ENCODE measurements around the gene NEAT1.
"Not testable (repeated sequence)": the region's sequence is repeated elsewhere in the genome, so short reads cannot be mapped to it uniquely, and the experiment has no call there.

Gene NEAT1

DNA sequence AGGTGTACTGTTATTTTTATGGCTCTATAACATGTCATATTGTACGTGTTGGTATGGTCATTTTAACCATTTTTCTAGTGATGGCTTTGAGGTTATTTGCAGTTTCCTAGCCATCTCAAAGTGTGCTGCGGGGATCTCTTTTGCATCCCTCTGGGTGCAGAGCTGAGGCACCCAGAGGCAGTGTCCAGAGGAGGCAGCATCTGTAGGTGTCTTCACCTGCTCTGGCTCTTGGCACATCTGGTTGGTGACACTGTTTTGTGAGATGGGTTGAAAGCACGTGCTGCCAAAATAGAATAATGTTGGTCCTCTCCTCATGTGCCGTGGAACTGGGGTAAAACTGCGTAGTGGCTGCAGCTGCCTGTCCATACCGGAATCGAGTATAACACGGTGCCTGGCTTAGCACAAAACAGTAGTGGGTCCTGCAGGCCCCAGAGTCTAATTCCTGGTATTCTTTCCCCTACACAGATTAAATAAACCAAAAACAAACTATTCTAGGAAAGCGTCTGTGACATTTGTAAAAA, 12.9 kb downstream of the NEAT1 start:
- no peak for DNase-seq

- DNase-seq: no peak
Measured at GRCh38 chr11:65435981-65436411, 13.4 kb downstream of the NEAT1 start.

GRCh38 chr11:65436412-65437032, 13.9 kb downstream of the NEAT1 start:
- DNase-seq: no peak

DNA sequence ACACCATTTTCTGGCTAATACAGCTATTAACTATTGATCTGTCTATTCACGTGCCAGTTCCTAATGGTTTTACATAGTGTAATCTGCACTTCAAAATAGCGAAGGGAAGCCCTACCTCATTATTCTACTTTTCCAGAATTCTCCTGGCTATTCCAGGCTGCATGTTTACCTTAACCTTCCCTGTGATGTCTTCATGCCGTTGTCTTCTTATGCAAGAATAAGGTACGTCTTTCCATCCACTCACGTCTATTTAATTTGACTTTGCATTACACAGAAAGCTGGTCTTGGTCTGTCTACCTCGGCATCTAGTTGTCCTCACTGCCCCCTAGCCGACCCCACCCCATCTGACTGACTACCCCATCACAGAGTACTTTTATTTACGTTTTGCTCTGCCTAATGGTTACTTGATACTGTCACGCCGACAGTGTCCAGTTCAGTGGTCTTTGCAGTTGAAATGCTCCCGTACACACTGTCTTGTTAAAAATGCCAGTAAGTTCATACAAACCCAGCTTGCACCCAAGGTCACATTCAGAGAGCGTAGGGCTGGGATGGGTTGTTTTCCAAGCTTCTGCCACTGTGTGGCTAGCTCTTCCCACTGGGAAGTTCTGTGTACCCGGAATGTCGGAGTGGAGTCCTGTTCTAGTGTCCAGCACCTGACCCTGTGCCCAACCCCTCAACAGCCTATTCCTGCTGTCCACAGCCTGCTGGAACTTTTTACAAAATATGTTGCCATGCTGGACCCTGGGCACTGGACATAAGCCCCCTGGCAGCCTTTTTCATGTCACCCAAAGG, 15.0 kb downstream of the NEAT1 start:
- no peak for DNase-seq

- DNase-seq: no peak
Measured at GRCh38 chr11:65438257-65439151, 15.9 kb downstream of the NEAT1 start.

- DNase-seq: no peak
Measured at GRCh38 chr11:65439331-65440181, 17.0 kb downstream of the NEAT1 start.

DNA sequence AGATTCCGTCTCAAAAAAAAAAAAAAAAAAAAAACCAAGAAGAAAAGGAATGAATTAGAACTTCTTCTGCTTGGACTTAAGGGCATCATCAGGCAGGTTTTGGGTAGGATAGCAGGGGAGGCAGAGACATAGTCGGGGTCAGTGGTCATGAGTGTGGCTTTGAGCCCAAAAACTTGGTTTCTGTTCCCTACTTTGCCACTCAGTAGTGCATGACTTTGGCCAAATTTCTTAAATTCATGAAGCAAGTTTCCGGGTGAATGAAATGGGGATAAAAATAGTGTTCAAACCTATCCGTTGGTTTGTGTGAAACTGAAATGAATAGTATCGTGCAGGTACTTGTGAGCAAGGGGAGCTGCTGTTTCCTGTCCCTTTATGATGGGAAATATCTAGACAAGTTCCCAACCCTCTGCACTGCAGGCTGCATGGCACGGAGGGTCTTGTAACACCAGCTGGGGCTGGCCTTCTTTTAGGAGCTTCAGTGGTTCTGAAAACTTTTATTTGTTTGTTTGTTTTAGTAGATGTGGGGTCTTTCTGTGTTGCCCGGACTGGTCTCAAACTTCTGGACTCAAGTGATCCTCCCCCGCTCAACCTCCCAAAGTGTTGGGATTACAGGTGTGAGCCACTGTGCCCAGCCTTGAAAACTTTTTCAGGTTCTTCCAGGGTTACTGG, 18.4 kb downstream of the NEAT1 start:
- no peak for DNase-seq

DNA sequence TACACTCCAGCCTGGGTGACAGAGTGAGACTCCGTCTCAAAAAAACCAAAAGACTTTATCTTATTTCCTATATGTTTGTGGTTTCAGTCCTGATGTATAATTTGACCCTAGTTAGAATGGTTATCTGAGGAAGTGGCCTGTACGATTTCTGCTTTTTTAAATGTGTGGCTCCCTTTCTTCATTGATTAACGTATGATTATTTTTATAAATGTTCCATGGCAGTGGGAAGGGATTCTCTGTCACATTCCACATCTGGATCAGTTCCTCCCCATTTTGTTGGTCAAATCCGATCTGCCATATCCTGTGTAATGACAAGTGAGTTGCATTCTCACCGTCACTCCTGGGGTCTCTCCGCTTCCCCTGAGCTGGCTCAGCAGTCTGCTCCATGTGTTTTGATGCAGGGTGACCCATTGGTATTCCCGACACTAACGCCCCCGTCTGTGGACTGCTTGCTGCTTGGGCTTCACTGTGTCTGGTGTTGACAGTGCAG, 20.3 kb downstream of the NEAT1 start:
- no peak for DNase-seq

GRCh38 chr11:65444314-65445051, 21.9 kb downstream of the NEAT1 start:
- no peak for DNase-seq

DNA sequence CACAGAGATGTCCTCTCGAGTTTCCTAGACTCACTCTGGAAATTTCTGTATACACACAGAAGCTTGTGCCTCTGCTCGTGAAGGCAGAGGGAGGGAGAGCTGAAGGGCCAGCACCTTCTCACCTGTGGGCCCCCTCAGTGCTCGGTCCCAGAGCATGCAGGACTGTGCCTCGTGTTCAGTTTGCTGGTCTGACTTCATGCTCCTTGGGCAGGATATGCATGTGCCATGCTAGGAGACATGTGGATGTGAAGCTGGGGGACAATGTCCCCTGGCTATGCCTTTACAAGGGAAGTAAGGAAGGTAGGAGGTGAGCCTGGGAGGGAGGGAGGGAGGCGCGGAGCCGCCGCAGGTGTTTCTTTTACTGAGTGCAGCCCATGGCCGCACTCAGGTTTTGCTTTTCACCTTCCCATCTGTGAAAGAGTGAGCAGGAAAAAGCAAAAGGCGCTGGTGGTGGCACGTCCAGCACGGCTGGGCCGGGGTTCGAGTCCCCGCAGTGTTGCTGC, 22.6 kb downstream of the NEAT1 start:
- no peak for DNase-seq

DNA sequence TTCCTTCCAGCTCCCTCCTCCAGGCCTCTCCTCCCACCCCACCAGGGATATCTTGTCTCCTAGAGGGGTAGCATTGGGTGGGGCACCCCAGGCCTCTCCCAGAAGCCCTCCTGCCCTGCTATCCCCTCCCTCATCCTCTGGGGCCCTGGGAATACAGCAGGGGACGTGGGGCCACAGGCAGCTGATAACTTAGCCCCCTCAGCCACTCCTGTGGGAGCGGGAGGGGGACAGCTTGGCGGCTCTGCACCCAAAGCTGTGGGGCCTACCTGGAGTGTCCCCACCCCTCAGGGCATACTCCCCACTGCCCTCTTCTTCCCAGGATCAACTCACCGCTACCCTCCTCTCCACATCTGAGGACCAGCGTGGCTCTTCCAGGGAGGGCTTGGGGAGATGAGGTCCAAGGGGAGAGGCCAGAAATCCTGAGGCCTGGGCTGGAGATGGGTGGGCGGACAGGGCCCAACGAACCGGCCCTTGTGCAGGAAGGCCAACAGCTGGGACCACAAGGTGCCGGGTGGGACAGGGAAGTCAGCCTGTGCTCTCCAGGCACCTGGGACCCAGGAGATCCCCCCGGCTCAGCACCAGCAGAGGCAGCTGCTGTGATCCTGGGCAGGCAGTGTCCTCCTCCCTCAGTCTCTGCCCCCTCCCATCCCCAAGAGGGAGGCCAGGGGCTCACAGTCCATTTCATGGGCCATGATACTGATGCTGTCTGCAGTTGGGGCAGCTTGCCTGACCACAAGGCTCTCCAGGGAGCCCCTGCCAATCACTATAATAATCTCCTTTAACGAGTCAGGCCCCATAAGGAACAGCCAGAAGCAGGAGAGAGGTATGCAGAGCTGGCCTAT, 23.2 kb downstream of the NEAT1 start:
- no peak for DNase-seq

- no peak for DNase-seq
Measured at GRCh38 chr11:65446446-65447277, 24.1 kb downstream of the NEAT1 start.

DNA sequence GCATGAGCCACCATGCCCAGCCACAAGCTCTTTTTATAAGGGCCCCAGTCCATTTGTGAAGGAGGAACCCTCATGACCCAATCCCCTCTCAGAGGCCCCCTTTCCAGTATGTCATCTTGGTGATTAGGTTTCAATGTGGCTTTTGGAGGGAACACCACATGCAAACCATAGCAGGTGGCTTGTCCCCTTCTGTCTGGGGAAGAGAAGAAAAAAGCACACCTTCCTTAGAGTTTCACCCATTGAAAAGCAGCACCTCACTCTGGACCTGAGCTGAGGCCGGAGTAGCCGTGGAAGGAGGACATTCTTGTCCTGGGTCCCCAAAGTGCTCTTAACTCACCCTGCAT, 25.4 kb downstream of the NEAT1 start:
- DNase-seq: no peak

- no peak for DNase-seq
Measured at GRCh38 chr11:65448418-65449105, 26.0 kb downstream of the NEAT1 start.

DNA sequence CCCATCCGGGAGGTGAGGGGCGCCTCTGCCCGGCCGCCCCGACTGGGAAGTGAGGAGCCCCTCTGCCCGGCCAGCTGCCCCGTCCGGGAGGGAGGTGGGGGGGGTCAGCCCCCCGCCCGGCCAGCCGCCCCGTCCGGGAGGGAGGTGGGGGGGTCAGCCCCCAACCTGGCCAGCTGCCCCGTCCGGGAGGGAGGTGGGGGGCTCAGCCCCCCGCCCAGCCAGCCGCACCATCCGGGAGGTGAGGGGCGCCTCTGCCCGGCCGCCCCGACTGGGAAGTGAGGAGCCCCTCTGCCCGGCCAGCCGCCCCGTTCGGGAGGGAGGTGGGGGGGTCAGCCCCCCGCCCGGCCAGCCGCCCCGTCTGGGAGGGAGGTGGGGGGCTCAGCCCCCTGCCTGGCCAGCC, 28.7 kb downstream of the NEAT1 start:
- DNase-seq: not testable (repeated sequence)

DNA sequence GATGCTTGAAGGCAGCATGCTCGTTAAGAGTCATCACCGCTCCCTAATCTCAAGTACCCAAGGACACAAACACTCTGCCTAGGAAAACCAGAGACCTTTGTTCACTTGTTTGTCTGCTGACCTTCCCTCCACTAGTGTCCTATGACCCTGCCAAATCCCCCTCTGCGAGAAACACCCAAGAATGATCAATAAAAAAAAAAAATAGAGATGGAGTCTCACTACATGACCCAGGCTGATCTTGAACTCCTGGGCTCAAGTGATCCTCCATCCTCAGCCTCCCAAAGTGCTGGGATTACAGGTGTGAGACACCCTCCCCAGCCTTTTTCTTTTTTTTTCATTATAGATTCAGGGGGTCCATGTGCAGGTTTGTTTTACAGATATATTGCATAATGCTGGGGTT, 29.7 kb downstream of the NEAT1 start:
- DNase-seq: not testable (repeated sequence)

GRCh38 chr11:65452806-65453490, 30.4 kb downstream of the NEAT1 start:
- peak; percentile 34 for DNase-seq

GRCh38 chr11:65454311-65454695, 31.7 kb downstream of the NEAT1 start:
- no peak for DNase-seq
